ENCODE measurements around the gene PACRG. TPM values are rescaled to one million over a fixed set of nuclear protein-coding genes. Genes with fewer than 3 reads are reported as not detected.

The PACRG gene
- total and polyA plus RNA-seq, 12 donors, result 2.1 to 34.6 (median 10.0) TPM

DNA sequence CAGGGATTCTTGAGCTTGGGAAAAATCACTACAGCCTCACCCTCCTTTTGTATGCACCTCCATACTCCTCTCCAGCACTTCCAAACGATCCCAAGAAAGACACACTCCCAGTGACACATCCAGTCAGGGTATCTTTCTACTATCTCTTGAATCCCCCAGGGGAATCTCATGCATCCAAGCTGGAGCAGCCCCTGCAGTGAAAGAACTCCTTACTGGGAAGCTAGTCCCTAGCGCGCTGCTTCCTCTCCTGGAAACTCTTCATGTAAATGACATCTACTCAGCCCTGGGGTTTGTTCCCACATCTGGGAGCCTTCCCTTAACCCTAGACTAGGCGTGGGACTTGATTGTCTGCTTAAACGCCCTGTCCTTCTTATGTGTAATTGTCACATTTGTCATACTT is 357.7 kb downstream of the PACRG start:
- Histone ChIP-seq H3K4me3 (no peak overlapping the region), H3K4me1 (peaks cover 0 to 16% (median 0%) of the 10 kb centered on the region in 9 donors), H3K27ac (peak overlapping the region in 8 of 10 donors; percentile 24 to 75 (median 58)), H3K9me3 (no peaks in the 10 kb centered on the region), H3K36me3 (no peaks in the 10 kb centered on the region), H3K27me3 (no peaks in the 10 kb centered on the region)
- TF ChIP-seq, protein P1, sequence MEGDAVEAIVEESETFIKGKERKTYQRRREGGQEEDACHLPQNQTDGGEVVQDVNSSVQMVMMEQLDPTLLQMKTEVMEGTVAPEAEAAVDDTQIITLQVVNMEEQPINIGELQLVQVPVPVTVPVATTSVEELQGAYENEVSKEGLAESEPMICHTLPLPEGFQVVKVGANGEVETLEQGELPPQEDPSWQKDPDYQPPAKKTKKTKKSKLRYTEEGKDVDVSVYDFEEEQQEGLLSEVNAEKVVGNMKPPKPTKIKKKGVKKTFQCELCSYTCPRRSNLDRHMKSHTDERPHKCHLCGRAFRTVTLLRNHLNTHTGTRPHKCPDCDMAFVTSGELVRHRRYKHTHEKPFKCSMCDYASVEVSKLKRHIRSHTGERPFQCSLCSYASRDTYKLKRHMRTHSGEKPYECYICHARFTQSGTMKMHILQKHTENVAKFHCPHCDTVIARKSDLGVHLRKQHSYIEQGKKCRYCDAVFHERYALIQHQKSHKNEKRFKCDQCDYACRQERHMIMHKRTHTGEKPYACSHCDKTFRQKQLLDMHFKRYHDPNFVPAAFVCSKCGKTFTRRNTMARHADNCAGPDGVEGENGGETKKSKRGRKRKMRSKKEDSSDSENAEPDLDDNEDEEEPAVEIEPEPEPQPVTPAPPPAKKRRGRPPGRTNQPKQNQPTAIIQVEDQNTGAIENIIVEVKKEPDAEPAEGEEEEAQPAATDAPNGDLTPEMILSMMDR (IDR thresholded peaks at IDR 0.05), result no peak
- no peak for DNase-seq
- 43 to 60% methylated on average over 5 of the region's 5 CpGs for WGBS, 2 donors
- intact Hi-C loops (cut with DNase I), result no loop called here
- ATAC-seq, result peak in 5 of 8 donors; percentile 8 to 45 (median 29)

DNA sequence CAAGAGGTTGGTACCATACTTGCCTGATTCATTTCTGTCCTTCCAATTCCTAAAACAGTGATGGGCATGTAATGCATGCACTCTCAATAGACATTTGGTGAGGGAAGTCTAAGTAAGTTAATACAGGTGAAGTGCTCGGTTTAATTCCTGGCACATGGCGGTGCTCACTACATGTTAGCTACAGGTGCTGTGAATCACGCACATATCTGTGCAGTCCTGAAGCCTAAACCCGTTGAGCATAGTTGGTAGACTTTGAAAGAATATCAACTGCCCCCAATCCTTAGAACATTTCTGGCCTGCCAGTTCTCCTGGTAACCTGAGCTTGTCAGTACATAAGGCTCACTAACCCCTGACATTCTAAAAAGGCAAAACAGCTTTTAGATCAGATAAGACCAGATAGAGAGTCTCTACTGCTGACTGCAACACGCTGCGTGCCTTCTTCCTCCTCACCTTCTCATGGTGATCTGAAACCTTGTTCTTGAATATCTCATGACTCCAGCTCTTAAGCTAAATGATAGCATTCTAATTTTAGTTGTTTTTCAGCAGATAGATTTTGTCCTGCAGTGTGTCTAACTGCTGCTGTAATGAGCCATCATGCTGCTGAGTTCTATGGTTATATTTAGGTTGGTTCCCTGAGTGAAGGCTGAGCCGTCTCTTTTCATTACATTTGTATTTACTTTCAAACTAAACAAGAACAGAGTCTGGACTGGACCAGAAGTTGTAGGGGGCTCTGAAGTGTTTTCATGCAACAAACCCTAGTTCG is 358.3 kb downstream of the PACRG start:
- Histone ChIP-seq H3K27ac (peak overlapping the region in 8 of 10 donors; percentile 45 to 75 (median 58)), H3K27me3 (no peaks in the 10 kb centered on the region), H3K36me3 (no peaks in the 10 kb centered on the region), H3K4me1 (peaks cover 0 to 16% (median 0%) of the 10 kb centered on the region in 9 donors), H3K4me3 (peak overlapping the region in 1 of 10 donors; percentile 37), H3K9me3 (no peaks in the 10 kb centered on the region)
- TF ChIP-seq, protein P1 (IDR thresholded peaks at IDR 0.05), result no peak
- WGBS, 2 donors, result 50 to 53% methylated on average over 8 of the region's 8 CpGs
- DNase-seq (peak in 1 of 2 donors; percentile 16), ATAC-seq (peak; percentile 44 to 91 (median 84))
- intact Hi-C loops (cut with DNase I), result no loop called here

DNA sequence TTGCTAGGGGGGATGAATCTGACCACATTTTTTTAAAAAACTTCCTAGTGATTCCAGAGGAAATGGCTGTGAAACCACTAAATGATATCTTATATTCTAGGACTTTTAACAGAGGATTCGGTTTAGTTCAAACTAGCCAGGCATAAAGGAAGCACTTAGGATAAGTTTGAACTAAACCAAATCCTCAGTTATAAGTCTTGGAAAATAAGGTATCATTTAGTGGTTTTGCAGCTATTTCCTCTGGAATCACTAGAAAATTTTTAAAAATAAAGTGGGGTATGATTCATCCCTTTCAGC is 358.8 kb downstream of the PACRG start:
- TF ChIP-seq, protein P1 (IDR thresholded peaks at IDR 0.05), result no peak
- H3K36me3 ChIP-seq, result no peaks in the 10 kb centered on the region
- no peaks in the 10 kb centered on the region for H3K9me3 ChIP-seq
- H3K4me1 ChIP-seq, result peaks cover 0 to 16% (median 0%) of the 10 kb centered on the region in 9 donors
- WGBS, 2 donors, result 28 to 30% methylated on average over 1 of the region's 1 CpG
- ATAC-seq (no peak), DNase-seq (no peak)
- intact Hi-C loops (cut with DNase I), result no loop called here
- H3K27me3 ChIP-seq, result no peaks in the 10 kb centered on the region
- peak overlapping the region in 1 of 10 donors; percentile 37 for H3K4me3 ChIP-seq
- peak overlapping the region in 8 of 10 donors; percentile 45 to 75 (median 58) for H3K27ac ChIP-seq

DNA sequence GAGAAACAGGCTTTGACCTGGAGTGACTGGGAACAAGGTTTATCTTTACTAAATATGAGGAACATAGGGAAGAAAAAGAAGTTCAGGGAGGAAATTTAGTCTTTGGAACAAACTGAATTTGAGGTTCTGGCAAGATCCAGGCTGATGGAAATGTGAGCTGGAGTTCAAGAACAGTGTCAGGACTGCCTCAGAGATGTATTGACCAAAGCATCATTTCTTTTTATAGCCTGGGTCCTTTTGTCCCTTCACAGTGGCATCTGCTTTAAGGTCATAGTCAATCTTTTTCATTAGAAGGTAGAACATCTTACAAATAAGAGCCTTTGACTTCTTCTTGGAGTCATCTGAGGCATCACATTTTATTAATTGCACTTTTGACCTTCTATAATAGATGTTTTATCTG is 360.2 kb downstream of the PACRG start:
- Histone ChIP-seq H3K4me1 (peaks cover 0 to 16% (median 0%) of the 10 kb centered on the region in 9 donors), H3K9me3 (no peaks in the 10 kb centered on the region), H3K4me3 (peak overlapping the region in 5 of 10 donors; percentile 3 to 37 (median 30)), H3K27me3 (no peaks in the 10 kb centered on the region), H3K27ac (peak overlapping the region in 6 of 10 donors; percentile 6 to 65 (median 52)), H3K36me3 (no peaks in the 10 kb centered on the region)
- intact Hi-C loops (cut with DNase I), result no loop called here
- peak in 4 of 8 donors; percentile 50 to 59 (median 58) for ATAC-seq
- no peak for DNase-seq
- TF ChIP-seq, protein P1 (IDR thresholded peaks at IDR 0.05), result no peak

Data from heart right ventricle (tissue), 16 donors.